Measurements from ENCODE around the gene GRK5.

DNA sequence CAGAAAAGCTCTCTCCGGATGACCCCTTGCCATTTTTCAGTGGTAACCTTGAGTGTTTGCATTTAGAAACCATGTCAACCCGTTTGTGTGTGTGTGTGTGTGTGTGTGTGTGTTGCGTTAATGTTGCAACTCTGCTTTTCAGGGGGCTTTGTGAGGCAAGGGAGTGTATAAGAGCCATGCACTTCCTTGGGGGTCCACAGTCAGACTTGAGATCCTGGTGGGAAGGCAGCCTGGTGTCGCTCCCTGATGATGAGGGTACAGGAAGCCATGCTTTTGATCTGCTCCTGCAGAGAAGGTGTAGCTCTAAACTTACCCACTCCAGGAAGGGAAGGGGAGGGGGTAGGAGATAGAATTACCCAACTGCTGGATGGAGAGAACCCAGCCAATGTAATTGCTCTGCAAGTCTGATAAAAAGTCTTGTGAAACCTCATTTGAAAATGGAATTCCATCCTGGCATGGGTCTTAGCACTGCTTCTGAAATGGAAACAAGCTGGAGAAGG is 10.7 kb downstream of the GRK5 start:
- TF ChIP-seq ELF4 (CRISPR knock-in tag; IDR thresholded peaks at IDR 0.05) (no peak), EGR1 (conservative IDR thresholded peaks at IDR 0.05) (no peak), ARID2 (IDR thresholded peaks at IDR 0.05) (no peak), NFE2 (IDR thresholded peaks at IDR 0.05; ENCODE audit: low read depth) (no peak)
- TF ChIP-seq, protein P1, sequence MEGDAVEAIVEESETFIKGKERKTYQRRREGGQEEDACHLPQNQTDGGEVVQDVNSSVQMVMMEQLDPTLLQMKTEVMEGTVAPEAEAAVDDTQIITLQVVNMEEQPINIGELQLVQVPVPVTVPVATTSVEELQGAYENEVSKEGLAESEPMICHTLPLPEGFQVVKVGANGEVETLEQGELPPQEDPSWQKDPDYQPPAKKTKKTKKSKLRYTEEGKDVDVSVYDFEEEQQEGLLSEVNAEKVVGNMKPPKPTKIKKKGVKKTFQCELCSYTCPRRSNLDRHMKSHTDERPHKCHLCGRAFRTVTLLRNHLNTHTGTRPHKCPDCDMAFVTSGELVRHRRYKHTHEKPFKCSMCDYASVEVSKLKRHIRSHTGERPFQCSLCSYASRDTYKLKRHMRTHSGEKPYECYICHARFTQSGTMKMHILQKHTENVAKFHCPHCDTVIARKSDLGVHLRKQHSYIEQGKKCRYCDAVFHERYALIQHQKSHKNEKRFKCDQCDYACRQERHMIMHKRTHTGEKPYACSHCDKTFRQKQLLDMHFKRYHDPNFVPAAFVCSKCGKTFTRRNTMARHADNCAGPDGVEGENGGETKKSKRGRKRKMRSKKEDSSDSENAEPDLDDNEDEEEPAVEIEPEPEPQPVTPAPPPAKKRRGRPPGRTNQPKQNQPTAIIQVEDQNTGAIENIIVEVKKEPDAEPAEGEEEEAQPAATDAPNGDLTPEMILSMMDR (IDR thresholded peaks at IDR 0.05 in 2 of 3, conservative IDR thresholded peaks at IDR 0.05 in 1 of 3; ENCODE audit: insufficient read depth in 2 of 3, low read depth in 1 of 3, low read length in 3 of 3), result no peak

Measured in K562 (cell line).